H9 (cell line): ENCODE measurements around the gene SECISBP2. TPM values are rescaled to one million over a fixed set of nuclear protein-coding genes. Genes with fewer than 3 reads are reported as not detected.

Source experiments
- DNase-seq: peaks from one replicate; pipeline ENCODE4 v3.0.0-alpha.2; 2017
- H2AFZ ChIP-seq: one replicate; pipeline ENCODE4 v1.6.1; 2013; ENCODE audit warnings: mild to moderate bottlenecking, low read length, control low read depth, moderate library complexity
- H2AK5ac ChIP-seq: 2 replicates; pipeline ENCODE4 v1.6.1; 2013; ENCODE audit warnings: low read length, control low read depth, mixed read lengths; ENCODE audit not compliant: insufficient read length
- H2BK120ac ChIP-seq: one replicate; pipeline ENCODE4 v1.6.1; 2013; ENCODE audit warnings: low read depth, mild to moderate bottlenecking, low read length, control low read depth, inconsistent platforms; ENCODE audit not compliant: poor library complexity, severe bottlenecking
- H2BK12ac ChIP-seq: 2 replicates; pipeline ENCODE4 v1.6.1; 2013; ENCODE audit warnings: low read length, control low read depth, mixed read lengths, low read depth; ENCODE audit not compliant: insufficient read length
- H2BK15ac ChIP-seq: 2 replicates; pipeline ENCODE4 v1.6.1; 2013; ENCODE audit warnings: low read depth, low read length, control low read depth
- H2BK20ac ChIP-seq: one replicate; pipeline ENCODE4 v1.6.1; 2013; ENCODE audit warnings: low read depth, mild to moderate bottlenecking, low read length, control low read depth, inconsistent platforms; ENCODE audit not compliant: poor library complexity, severe bottlenecking
- H2BK5ac ChIP-seq: 2 replicates; pipeline ENCODE4 v1.6.1; 2013; ENCODE audit warnings: low read length, control low read depth, mixed read lengths; ENCODE audit not compliant: insufficient read length
- H3K14ac ChIP-seq: 2 replicates; pipeline ENCODE4 v1.6.1; 2013; ENCODE audit warnings: low read length, control low read depth; ENCODE audit not compliant: insufficient read depth
- H3K18ac ChIP-seq: 2 replicates; pipeline ENCODE4 v1.6.1; 2013; ENCODE audit warnings: low read depth, mild to moderate bottlenecking, mixed read lengths, low read length, control low read depth; ENCODE audit not compliant: insufficient read length
- H3K23ac ChIP-seq: 2 replicates; pipeline ENCODE4 v1.6.1; 2013; ENCODE audit warnings: low read length, control low read depth, mixed read lengths, low read depth; ENCODE audit not compliant: insufficient read length
- H3K23me2 ChIP-seq: 2 replicates; pipeline ENCODE4 v1.6.1; 2013; ENCODE audit warnings: low read depth, mild to moderate bottlenecking, mixed read lengths, low read length, control low read depth; ENCODE audit not compliant: insufficient read length, poor library complexity, severe bottlenecking
- H3K27ac ChIP-seq: 2 replicates; pipeline ENCODE4 v1.5.1; 2013; ENCODE audit warnings: low read length, control low read depth, mixed read lengths, low read depth; ENCODE audit not compliant: insufficient read length
- H3K27me3 ChIP-seq: 2 replicates; pipeline ENCODE4 v1.6.1; 2013; ENCODE audit warnings: low read length, control low read depth, inconsistent platforms; ENCODE audit not compliant: insufficient read depth
- H3K4ac ChIP-seq: 2 replicates; pipeline ENCODE4 v1.6.1; 2013; ENCODE audit warnings: low read depth, mild to moderate bottlenecking, control low read depth, inconsistent platforms, low read length, moderate library complexity
- H3K4me1 ChIP-seq: 2 replicates; pipeline ENCODE4 v1.6.1; 2013; ENCODE audit warnings: low read length, control low read depth, inconsistent platforms; ENCODE audit not compliant: insufficient read depth
- H3K4me2 ChIP-seq: 2 replicates; pipeline ENCODE4 v1.6.1; 2013; ENCODE audit warnings: low read length, control low read depth, mixed read lengths; ENCODE audit not compliant: insufficient read length, insufficient read depth
- H3K56ac ChIP-seq: 2 replicates; pipeline ENCODE4 v1.6.1; 2013; ENCODE audit warnings: low read depth, mild to moderate bottlenecking, mixed read lengths, low read length, control low read depth; ENCODE audit not compliant: insufficient read length
- H3K79me1 ChIP-seq: 2 replicates; pipeline ENCODE4 v1.6.1; 2013; ENCODE audit warnings: low read depth, mild to moderate bottlenecking, moderate library complexity, low read length, control low read depth, inconsistent platforms; ENCODE audit not compliant: insufficient read depth, poor library complexity, severe bottlenecking
- H3K79me2 ChIP-seq: 2 replicates; pipeline ENCODE4 v1.6.1; 2013; ENCODE audit warnings: low read length, control low read depth, inconsistent platforms; ENCODE audit not compliant: insufficient read depth
- H3K9ac ChIP-seq: 2 replicates; pipeline ENCODE4 v1.6.1; 2013; ENCODE audit warnings: low read length, control low read depth, mixed read lengths; ENCODE audit not compliant: insufficient read length; ENCODE audit errors: extremely low read depth
- H3K9me3 ChIP-seq: one replicate; pipeline ENCODE4 v1.6.1; 2013; ENCODE audit warnings: low read depth, low read length, inconsistent platforms; ENCODE audit not compliant: control insufficient read depth
- H3T11ph ChIP-seq: one replicate; pipeline ENCODE4 v1.6.1; 2013; ENCODE audit warnings: mild to moderate bottlenecking, low read length, control low read depth, inconsistent platforms
- H4K20me1 ChIP-seq: one replicate; pipeline ENCODE4 v1.6.1; 2013; ENCODE audit not compliant: control insufficient read depth, insufficient read length, insufficient read depth
- H4K5ac ChIP-seq: 2 replicates; pipeline ENCODE4 v1.6.1; 2013; ENCODE audit warnings: low read depth, mild to moderate bottlenecking, mixed read lengths, low read length, control low read depth; ENCODE audit not compliant: insufficient read length
- H4K8ac ChIP-seq: replicated peaks from 2 replicates; pipeline ENCODE4 v1.6.1; 2013; ENCODE audit warnings: low read length, control low read depth, mixed read lengths, low read depth; ENCODE audit not compliant: insufficient read length
- H4K91ac ChIP-seq: 2 replicates; pipeline ENCODE4 v1.6.1; 2013; ENCODE audit warnings: low read depth, mild to moderate bottlenecking, moderate library complexity, mixed read lengths, low read length, control low read depth; ENCODE audit not compliant: insufficient read length
- H3K27ac Mint-ChIP-seq, 3 experiments: 2 replicates in 2 of 3; 3 replicates in 1 of 3; pipeline ENCODE4 v1.8.0; 2020 to 2021; ENCODE audit warnings: mixed read lengths in 3 of 3, mild to moderate bottlenecking in 1 of 3, moderate library complexity in 1 of 3
- H3K27me3 Mint-ChIP-seq: 2 replicates; pipeline ENCODE4 v1.8.0; 2021; ENCODE audit warnings: low read depth, mild to moderate bottlenecking, moderate library complexity, mixed read lengths
- H3K36me3 Mint-ChIP-seq, 3 experiments: 2 replicates in 2 of 3; 3 replicates in 1 of 3; pipeline ENCODE4 v1.8.0; 2020 to 2021; ENCODE audit warnings: low read depth in 3 of 3, mixed read lengths in 3 of 3; ENCODE audit not compliant: insufficient read depth in 1 of 3
- H3K4me1 Mint-ChIP-seq, 2 experiments: 2 replicates each; pipeline ENCODE4 v1.8.0; 2020; ENCODE audit warnings: mixed read lengths in 2 of 2
- H3K4me3 Mint-ChIP-seq, 2 experiments: 2 replicates in 1 of 2; 3 replicates in 1 of 2; pipeline ENCODE4 v1.8.0; 2020 to 2021; ENCODE audit warnings: mild to moderate bottlenecking in 2 of 2, mixed read lengths in 2 of 2, moderate library complexity in 1 of 2
- H3K9me3 Mint-ChIP-seq, 2 experiments: 2 replicates in 1 of 2; 3 replicates in 1 of 2; pipeline ENCODE4 v1.8.0; 2020; ENCODE audit warnings: mild to moderate bottlenecking in 2 of 2, mixed read lengths in 2 of 2, moderate library complexity in 1 of 2
- WGBS: extraction: QIAGEN DNeasy Blood & Tissue Kit; methylation state at CpG from one replicate; pipeline ENCODE4 v1.1.7; 2013; ENCODE audit warnings: missing lambda C conversion rate, low lambda C conversion rate, mixed read lengths; ENCODE audit not compliant: insufficient read length; ENCODE audit errors: extremely low coverage; 5-methylcytosine and 5-hydroxymethylcytosine counted together
- total RNA-seq: library from RNA; stranded (reverse); gene quantifications from 2 replicates; pipeline ENCODE4 v1.2.1, GENCODE V29; 2021
- TF ChIP-seq, protein P1 (sequence below): fragments of 200-600 bp; sonication (generic); conservative IDR thresholded peaks from 3 replicates; pipeline ENCODE4 v1.8.0; 2021; ENCODE audit warnings: antibody characterized with exemption, mild to moderate bottlenecking

SECISBP2 gene
- total RNA-seq, 1 experiment from 2014 or later = 62.7 TPM

DNA sequence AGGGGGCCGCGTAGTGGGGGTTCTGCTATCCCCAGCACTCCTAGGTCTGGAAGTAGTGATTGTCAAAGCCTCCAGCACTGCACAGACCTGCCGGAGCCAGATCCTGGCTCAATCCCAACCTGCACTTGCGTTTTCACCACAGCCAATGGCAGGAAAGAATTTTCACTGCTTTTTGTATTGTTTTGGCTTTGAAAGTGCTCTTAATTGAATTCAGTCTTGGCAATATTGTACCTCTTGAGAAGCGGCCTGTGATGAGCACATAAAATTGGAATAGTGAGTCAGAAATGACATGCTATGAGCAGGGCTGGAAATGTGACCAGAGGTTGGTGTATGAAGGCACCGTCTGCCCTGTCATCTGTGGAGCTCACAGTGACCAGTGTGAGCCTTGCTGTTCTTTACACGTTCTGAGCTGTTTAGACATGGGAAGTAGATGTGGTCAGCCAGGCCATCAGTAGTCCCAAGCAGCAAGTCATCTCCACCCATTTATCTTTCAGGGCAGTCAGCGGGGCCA lies 41.5 kb downstream of the SECISBP2 start:
- H2AK5ac ChIP-seq = no peak overlapping the region
- H2BK12ac ChIP-seq = no peak overlapping the region
- no peaks in the 10 kb centered on the region for H3K4me1 Mint-ChIP-seq
- no peaks in the 10 kb centered on the region for H4K20me1 ChIP-seq
- peak overlapping the region in 2 of 3 experiments; percentile 16 to 21; a peak in 1 of 7 replicates for H3K27ac Mint-ChIP-seq
- H2BK5ac ChIP-seq = no peak overlapping the region
- no peaks in the 10 kb centered on the region for H3K9me3 Mint-ChIP-seq
- no peaks in the 10 kb centered on the region for H3K27me3 Mint-ChIP-seq
- no peaks in the 10 kb centered on the region for H3K9me3 ChIP-seq
- H3K18ac ChIP-seq = no peak overlapping the region
- H3K27me3 ChIP-seq = no peaks in the 10 kb centered on the region
- TF ChIP-seq, protein P1, sequence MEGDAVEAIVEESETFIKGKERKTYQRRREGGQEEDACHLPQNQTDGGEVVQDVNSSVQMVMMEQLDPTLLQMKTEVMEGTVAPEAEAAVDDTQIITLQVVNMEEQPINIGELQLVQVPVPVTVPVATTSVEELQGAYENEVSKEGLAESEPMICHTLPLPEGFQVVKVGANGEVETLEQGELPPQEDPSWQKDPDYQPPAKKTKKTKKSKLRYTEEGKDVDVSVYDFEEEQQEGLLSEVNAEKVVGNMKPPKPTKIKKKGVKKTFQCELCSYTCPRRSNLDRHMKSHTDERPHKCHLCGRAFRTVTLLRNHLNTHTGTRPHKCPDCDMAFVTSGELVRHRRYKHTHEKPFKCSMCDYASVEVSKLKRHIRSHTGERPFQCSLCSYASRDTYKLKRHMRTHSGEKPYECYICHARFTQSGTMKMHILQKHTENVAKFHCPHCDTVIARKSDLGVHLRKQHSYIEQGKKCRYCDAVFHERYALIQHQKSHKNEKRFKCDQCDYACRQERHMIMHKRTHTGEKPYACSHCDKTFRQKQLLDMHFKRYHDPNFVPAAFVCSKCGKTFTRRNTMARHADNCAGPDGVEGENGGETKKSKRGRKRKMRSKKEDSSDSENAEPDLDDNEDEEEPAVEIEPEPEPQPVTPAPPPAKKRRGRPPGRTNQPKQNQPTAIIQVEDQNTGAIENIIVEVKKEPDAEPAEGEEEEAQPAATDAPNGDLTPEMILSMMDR = no peak
- H2BK15ac ChIP-seq = no peak overlapping the region
- H3K14ac ChIP-seq = no peak overlapping the region
- no peak overlapping the region for H3K27ac ChIP-seq
- no peak overlapping the region for H3T11ph ChIP-seq
- no peak overlapping the region for H4K8ac ChIP-seq
- peak; percentile 10 for DNase-seq
- no peak overlapping the region for H2BK120ac ChIP-seq
- WGBS = no CpG with 5 or more reads among the region's 8 CpGs
- H3K4me1 ChIP-seq = no peaks in the 10 kb centered on the region
- no peak overlapping the region for H3K56ac ChIP-seq
- H4K91ac ChIP-seq = no peak overlapping the region
- no peak overlapping the region for H3K4ac ChIP-seq
- no peak overlapping the region for H3K4me3 Mint-ChIP-seq
- no peaks in the 10 kb centered on the region for H3K79me2 ChIP-seq
- peaks cover 27 to 75% (median 74%) of the 10 kb centered on the region in 3 experiments for H3K36me3 Mint-ChIP-seq
- H3K23me2 ChIP-seq = no peaks in the 10 kb centered on the region
- H3K23ac ChIP-seq = no peak overlapping the region
- no peaks in the 10 kb centered on the region for H3K79me1 ChIP-seq
- H2BK20ac ChIP-seq = no peak overlapping the region
- no peak overlapping the region for H2AFZ ChIP-seq
- H4K5ac ChIP-seq = no peak overlapping the region
- H3K9ac ChIP-seq = no peak overlapping the region
- H3K4me2 ChIP-seq = no peak overlapping the region
